Spleen (tissue), 11 donors: ENCODE measurements around the gene MEGF8. TPM values are rescaled to one million over a fixed set of nuclear protein-coding genes. Genes with fewer than 3 reads are reported as not detected.

ENCODE experiments used
- DNase-seq: peaks from one replicate; pipeline ENCODE4 v3.0.0-alpha.2; 2020
- H3K27ac ChIP-seq, 8 donors: fragments of 200-600 bp; sonication (generic) in 7 of 8; 1 replicate in 4 of 8; 2 replicates in 4 of 8; pipeline versions ENCODE4 v1.5.0 to v1.8.0; 2016 to 2021; ENCODE audit warnings: inconsistent platforms in 4 of 8, mild to moderate bottlenecking in 4 of 8, moderate library complexity in 1 of 8
- H3K27me3 ChIP-seq, 7 donors: fragments of 200-600 bp; sonication (generic) in 6 of 7; replicated peaks in 1 of 7; 1 replicate in 4 of 7; 2 replicates in 3 of 7; pipeline versions ENCODE4 v1.5.0 to v1.8.0; 2016 to 2021; ENCODE audit warnings: inconsistent platforms in 3 of 7, mild to moderate bottlenecking in 1 of 7
- H3K36me3 ChIP-seq, 6 donors: fragments of 200-600 bp; sonication (generic) in 5 of 6; 1 replicate in 4 of 6; 2 replicates in 2 of 6; pipeline versions ENCODE4 v1.5.0 to v1.8.0; 2016 to 2021; ENCODE audit warnings: inconsistent platforms in 2 of 6
- H3K4me1 ChIP-seq, 6 donors: fragments of 200-600 bp; sonication (generic) in 5 of 6; 1 replicate in 3 of 6; 2 replicates in 3 of 6; pipeline versions ENCODE4 v1.5.0 to v1.8.0; 2016 to 2021; ENCODE audit warnings: inconsistent platforms in 3 of 6
- H3K4me3 ChIP-seq, 8 donors: fragments of 200-600 bp; sonication (generic) in 7 of 8; 1 replicate in 4 of 8; 2 replicates in 4 of 8; pipeline versions ENCODE4 v1.5.0 to v1.8.0; 2016 to 2021; ENCODE audit warnings: inconsistent platforms in 4 of 8, mild to moderate bottlenecking in 4 of 8, moderate library complexity in 2 of 8
- H3K9me3 ChIP-seq, 8 donors: fragments of 200-600 bp; sonication (generic) in 7 of 8; 1 replicate in 4 of 8; 2 replicates in 4 of 8; pipeline versions ENCODE4 v1.5.0 to v1.8.0; 2016 to 2021; ENCODE audit warnings: inconsistent platforms in 4 of 8
- POLR2A ChIP-seq, 3 donors: fragments of 450-650 bp; IDR thresholded peaks; one replicate each; pipeline ENCODE4 v1.5.1; 2017; ENCODE audit warnings: antibody characterized with exemption in 3 of 3, mild to moderate bottlenecking in 1 of 3
- POLR2AphosphoS5 ChIP-seq, 3 donors: sonication (generic); formaldehyde crosslinking; IDR thresholded peaks; one replicate each; pipeline ENCODE4 v1.5.1; 2017; ENCODE audit warnings: antibody characterized with exemption in 3 of 3
- WGBS, 5 donors: extraction: QIAGEN DNeasy Blood & Tissue Kit in 3 of 5; methylation state at CpG; one replicate each; pipeline versions ENCODE4 v1.1.5 to v1.1.7; 2013 to 2018; 5-methylcytosine and 5-hydroxymethylcytosine counted together
- intact Hi-C: fragments of 100-400 bp; cut with DNase I; formaldehyde crosslinking; loops from one replicate; pipeline ENCODE4 v1.15.0; 2023; ENCODE audit warnings: low total_unique reads
- polyA plus RNA-seq, 3 donors: library from polyadenylated mRNA; stranded (reverse); fragments of 200-250 nt; gene quantifications; one replicate each; pipeline ENCODE4 v1.2.1, GENCODE V29; 2013
- total RNA-seq, 7 donors: library from RNA; depleted of rRNA in 3 of 7; stranded (reverse); fragments of >200 nt in 3 of 7; fragmentation: NEBNext Ultra II Directional in 4 of 7; extraction: Animal tissue kit (Norgen Biotek cat#: 25700) in 4 of 7; gene quantifications; one replicate each; pipeline versions ENCODE4 v1.1.0 to v1.2.1, GENCODE V29; 2016 to 2021
- TF ChIP-seq, protein P1 (sequence below), 11 experiments: fragments of 200-600 bp in 7 of 11; fragments of 450-650 bp in 4 of 11; sonication (generic) in 4 of 11; IDR thresholded peaks in 8 of 11; conservative IDR thresholded peaks in 3 of 11; 1 replicate in 7 of 11; 2 replicates in 4 of 11; pipeline versions ENCODE4 v1.4.0 to v1.8.0; 2016 to 2021; ENCODE audit warnings: antibody characterized with exemption in 11 of 11, inconsistent platforms in 4 of 11, mild to moderate bottlenecking in 1 of 11
- donor health status: healthy with polysubstance abuse.
- donor health status: DM: no; HTN: no; CAD: no; lungs with moderate emphysema.
- donor health status: DM: no; HTN: no; CAD: no.
- donor health status: Bipolar disorder and iron deficiency.
- donor health status: healthy.
- donor health status: DM: no; HTN: no; CAD: no.
- donor health status: DM: yes; HTN: yes; CAD: no.

The MEGF8 gene
- total and polyA plus RNA-seq, 10 donors = 2.3 to 26.2 (median 18.7) TPM

DNA sequence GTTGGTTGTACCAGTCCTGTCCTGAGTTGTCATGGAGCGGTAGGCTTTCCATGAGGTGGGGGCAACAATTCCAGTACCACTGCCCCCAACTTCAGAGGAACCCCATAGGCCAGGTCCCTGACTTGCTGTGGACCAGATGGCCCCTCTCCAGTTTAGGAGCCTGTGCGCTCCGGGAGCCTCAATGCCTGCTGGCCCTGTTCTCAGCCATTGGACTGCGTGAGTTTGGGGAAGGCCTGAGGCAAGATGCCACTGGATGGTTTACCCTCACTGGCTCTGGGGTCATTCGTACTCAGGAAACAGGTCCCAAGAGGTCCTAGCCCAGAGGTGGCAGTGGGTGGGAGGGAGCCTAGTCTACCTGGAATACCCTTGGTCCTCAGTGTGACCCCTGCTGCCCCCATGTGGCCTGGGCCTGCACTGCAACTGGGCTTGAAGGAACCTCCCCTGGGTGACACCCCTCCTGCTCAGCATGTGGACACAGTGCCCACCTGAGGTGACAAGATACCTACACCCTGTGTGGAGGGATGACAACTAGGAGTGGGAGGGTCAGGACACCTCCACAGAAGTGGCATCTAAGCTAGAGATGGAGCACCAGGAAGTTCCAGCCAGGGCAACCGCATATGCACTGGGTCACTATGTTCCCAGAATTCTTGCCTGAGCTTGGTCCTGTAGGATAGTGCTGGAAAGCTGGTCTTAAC, 29.5 kb upstream of the MEGF8 start:
- Histone ChIP-seq H3K9me3 (no peaks in the 10 kb centered on the region), H3K4me3 (no peak overlapping the region), H3K27me3 (no peaks in the 10 kb centered on the region), H3K27ac (peak overlapping the region in 2 of 8 donors; percentile 21 to 23), H3K36me3 (peaks cover 0 to 57% (median 41%) of the 10 kb centered on the region in 6 donors), H3K4me1 (peaks cover 0 to 16% (median 6%) of the 10 kb centered on the region in 6 donors)
- intact Hi-C loops = no loop called here
- 76 to 83% (median 81%) methylated on average over 4 to 6 of the region's 6 CpGs for WGBS, 5 donors
- TF ChIP-seq, protein P1, sequence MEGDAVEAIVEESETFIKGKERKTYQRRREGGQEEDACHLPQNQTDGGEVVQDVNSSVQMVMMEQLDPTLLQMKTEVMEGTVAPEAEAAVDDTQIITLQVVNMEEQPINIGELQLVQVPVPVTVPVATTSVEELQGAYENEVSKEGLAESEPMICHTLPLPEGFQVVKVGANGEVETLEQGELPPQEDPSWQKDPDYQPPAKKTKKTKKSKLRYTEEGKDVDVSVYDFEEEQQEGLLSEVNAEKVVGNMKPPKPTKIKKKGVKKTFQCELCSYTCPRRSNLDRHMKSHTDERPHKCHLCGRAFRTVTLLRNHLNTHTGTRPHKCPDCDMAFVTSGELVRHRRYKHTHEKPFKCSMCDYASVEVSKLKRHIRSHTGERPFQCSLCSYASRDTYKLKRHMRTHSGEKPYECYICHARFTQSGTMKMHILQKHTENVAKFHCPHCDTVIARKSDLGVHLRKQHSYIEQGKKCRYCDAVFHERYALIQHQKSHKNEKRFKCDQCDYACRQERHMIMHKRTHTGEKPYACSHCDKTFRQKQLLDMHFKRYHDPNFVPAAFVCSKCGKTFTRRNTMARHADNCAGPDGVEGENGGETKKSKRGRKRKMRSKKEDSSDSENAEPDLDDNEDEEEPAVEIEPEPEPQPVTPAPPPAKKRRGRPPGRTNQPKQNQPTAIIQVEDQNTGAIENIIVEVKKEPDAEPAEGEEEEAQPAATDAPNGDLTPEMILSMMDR (IDR thresholded peaks at IDR 0.05 in 8 of 11, conservative IDR thresholded peaks at IDR 0.05 in 3 of 11) = peak; percentile 92 to 98 (median 96)
- TF ChIP-seq POLR2A (IDR thresholded peaks at IDR 0.05) (no peak), POLR2AphosphoS5 (IDR thresholded peaks at IDR 0.05) (peak; percentile 52 to 77 (median 75))
- peak; percentile 95 for DNase-seq

DNA sequence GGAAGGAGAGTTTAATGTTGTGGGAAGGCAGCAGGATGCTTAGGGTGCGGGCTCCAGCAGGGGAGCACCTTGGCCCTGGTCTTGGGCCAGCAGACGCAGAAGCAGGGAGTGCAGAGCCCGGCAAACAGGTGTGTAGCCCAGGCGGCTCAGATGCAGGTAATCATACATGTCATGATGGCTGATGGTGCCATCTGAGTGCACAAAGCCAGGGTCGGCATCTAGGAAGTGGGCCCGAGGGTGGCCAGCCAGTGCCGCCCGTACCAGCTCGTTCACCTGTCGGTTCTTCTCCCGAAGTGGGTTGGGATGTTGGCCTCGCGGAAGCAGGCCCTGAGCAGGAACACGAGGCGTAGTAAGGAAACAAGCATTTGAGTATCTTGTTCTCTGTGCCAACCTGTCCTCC, 28.4 kb upstream of the MEGF8 start:
- Histone ChIP-seq H3K4me1 (peaks cover 0 to 23% (median 13%) of the 10 kb centered on the region in 6 donors), H3K9me3 (no peaks in the 10 kb centered on the region), H3K27ac (no peak overlapping the region), H3K4me3 (no peak overlapping the region), H3K27me3 (no peaks in the 10 kb centered on the region), H3K36me3 (peaks cover 0 to 46% (median 32%) of the 10 kb centered on the region in 6 donors)
- WGBS, 5 donors = 92 to 96% (median 95%) methylated on average over 15 of the region's 15 CpGs
- intact Hi-C loops = no loop called here
- DNase-seq = no peak
- TF ChIP-seq POLR2A (IDR thresholded peaks at IDR 0.05) (no peak), POLR2AphosphoS5 (IDR thresholded peaks at IDR 0.05) (peak; percentile 30 to 77 (median 50))
- TF ChIP-seq, protein P1 (IDR thresholded peaks at IDR 0.05 in 8 of 11, conservative IDR thresholded peaks at IDR 0.05 in 3 of 11) = no peak

DNA sequence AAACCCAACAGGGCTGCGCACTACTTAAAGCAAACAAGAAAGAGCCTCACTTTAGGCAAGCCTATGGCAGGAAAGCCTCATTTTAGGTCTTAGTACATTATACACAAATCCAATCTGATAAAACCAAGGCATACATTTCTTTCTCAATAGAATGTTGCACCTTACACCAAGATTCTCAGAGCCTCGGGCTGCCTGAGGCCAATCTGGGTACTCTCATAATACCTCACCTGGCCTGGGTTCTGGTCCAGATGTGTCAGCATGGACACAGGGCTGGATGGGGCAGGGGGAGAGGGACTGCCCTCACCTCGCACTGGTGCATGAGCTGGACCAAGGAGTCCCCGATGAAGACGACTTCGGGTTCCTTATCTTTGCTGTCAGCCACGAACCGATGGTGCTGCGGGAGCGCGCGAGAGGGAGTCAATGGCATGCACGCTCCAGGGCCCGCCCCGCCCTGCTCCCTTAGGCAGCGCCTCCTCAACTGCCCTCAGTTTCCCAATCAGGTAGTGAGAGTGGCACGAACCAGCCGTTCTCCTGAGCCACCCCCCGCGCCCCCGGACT, 23.7 kb upstream of the MEGF8 start, which contains the start of gene PRR19:
Gene PRR19, plus strand, starts transcription at position 487 of the 558 bp plus-strand sequence. CDS start 7,453 bp downstream, outside the sequence.
- no peak for DNase-seq
- intact Hi-C loops = loop anchor here (5.0 kb wide), 1 partner anchor 169 kb away; the partner anchor contains the start of gene POU2F2
- Histone ChIP-seq H3K27me3 (no peaks in the 10 kb centered on the region), H3K4me3 (peak within 1 kb of the TSS; percentile 51 to 85 (median 65)), H3K4me1 (peaks cover 0 to 27% (median 18%) of the 10 kb centered on the region in 6 donors), H3K36me3 (peaks cover 0 to 4% (median 0%) of the 10 kb centered on the region in 6 donors), H3K9me3 (no peaks in the 10 kb centered on the region), H3K27ac (peak within 1 kb of the TSS; percentile 29 to 82 (median 74))
- WGBS, 5 donors = 7 to 19% (median 8%) methylated on average over 6 to 21 of the region's 21 CpGs
- TF ChIP-seq, protein P1 (IDR thresholded peaks at IDR 0.05 in 8 of 11, conservative IDR thresholded peaks at IDR 0.05 in 3 of 11) = no peak
- TF ChIP-seq POLR2AphosphoS5 (IDR thresholded peaks at IDR 0.05) (no peak), POLR2A (IDR thresholded peaks at IDR 0.05) (no peak)

DNA sequence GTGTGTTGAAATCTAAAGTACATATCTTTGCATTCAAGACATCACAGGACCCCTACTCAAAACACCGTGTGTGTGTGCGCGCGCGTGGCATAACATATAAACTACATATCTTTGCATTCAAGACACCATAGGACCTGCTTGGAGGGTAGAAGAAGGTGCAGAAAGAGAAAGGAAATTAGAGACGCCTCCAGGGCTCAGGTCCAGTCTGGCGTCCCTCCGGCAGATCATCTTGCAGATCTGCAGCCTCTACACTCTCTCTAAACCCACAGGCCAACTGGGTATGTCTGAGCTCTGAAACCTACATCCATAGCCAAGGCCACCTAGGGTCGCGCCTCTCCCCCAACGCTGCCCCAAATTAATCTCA, 22.4 kb upstream of the MEGF8 start:
- Histone ChIP-seq H3K27ac (peak overlapping the region in 4 of 8 donors; percentile 69 to 82 (median 76)), H3K4me3 (peak overlapping the region in 5 of 8 donors; percentile 60 to 85 (median 68)), H3K9me3 (no peaks in the 10 kb centered on the region), H3K4me1 (peaks cover 0 to 27% (median 18%) of the 10 kb centered on the region in 6 donors), H3K27me3 (no peaks in the 10 kb centered on the region), H3K36me3 (no peaks in the 10 kb centered on the region)
- TF ChIP-seq, protein P1 (IDR thresholded peaks at IDR 0.05 in 8 of 11, conservative IDR thresholded peaks at IDR 0.05 in 3 of 11) = no peak
- 73 to 83% (median 80%) methylated on average over 11 of the region's 11 CpGs for WGBS, 5 donors
- intact Hi-C loops = loop anchor here (5.0 kb wide), 1 partner anchor 171 kb away; the partner anchor contains the start of gene POU2F2
- DNase-seq = no peak
